ENCODE results near the gene KRTAP5-9.
"Not testable (repeated sequence)": the region's sequence is repeated elsewhere in the genome, so short reads cannot be mapped to it uniquely, and the experiment has no call there.

KRTAP5-9 gene

DNA sequence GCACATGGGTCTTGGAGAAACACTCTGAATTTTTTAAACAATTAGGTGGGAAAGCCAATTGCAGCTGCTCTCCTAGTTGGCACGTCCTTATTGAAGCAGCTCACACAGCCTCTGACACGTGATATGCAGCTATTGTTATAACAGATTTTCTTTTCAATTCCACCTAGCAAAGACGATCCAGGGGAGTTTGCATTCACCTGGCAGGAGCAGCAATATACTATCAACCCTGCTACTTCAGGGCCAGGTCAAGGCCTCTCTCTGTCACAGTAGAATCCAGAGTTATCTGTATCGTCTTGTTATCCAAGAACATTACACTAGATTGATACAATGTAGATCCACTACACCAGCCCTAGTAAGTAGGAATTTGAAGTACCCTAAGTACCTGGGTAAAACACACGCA lies 26.2 kb downstream of the KRTAP5-9 start:
- TF ChIP-seq, protein P1, sequence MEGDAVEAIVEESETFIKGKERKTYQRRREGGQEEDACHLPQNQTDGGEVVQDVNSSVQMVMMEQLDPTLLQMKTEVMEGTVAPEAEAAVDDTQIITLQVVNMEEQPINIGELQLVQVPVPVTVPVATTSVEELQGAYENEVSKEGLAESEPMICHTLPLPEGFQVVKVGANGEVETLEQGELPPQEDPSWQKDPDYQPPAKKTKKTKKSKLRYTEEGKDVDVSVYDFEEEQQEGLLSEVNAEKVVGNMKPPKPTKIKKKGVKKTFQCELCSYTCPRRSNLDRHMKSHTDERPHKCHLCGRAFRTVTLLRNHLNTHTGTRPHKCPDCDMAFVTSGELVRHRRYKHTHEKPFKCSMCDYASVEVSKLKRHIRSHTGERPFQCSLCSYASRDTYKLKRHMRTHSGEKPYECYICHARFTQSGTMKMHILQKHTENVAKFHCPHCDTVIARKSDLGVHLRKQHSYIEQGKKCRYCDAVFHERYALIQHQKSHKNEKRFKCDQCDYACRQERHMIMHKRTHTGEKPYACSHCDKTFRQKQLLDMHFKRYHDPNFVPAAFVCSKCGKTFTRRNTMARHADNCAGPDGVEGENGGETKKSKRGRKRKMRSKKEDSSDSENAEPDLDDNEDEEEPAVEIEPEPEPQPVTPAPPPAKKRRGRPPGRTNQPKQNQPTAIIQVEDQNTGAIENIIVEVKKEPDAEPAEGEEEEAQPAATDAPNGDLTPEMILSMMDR (IDR thresholded peaks at IDR 0.05; ENCODE audit: borderline replicate concordance, insufficient read depth, low read depth, low read length), result no peak

DNA sequence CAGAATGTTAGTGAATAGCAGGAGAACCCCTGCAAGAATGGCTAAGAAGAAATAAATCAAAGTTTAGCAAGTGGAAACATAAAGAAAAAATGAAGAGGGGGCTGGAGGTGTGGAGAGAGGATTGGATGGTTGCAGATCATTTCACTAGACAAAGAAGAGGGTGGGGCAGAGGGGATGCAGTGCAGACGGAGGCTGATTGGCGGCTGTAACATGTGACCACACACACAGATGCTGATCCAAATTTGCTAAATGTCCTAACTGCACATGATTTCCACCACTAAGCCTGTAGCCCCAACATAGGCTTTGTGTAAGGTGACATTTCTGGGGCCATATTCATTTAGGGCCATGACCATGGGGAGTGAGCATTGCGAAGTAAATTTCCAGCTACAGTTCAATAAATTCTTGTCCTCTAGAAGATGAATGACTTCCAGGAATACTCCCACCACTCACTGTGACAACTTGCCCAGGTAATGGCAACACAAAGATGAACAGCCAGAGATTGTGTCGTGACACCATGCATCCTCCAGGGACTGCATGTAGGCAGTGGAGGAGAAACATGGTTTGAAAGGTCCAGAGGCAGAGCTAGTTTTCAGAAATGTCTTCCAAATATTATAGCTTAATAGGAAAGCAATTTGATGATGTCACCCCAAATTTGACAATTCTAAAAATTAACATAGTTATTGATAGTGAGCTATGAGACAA lies 27.7 kb downstream of the KRTAP5-9 start:
- no peak overlapping the region for H3K4me3 ChIP-seq (ENCODE audit: low read depth, low read length)
- TF ChIP-seq, protein P1 (IDR thresholded peaks at IDR 0.05; ENCODE audit: borderline replicate concordance, insufficient read depth, low read depth, low read length), result no peak

More for the DNA sequence above, 26.2 kb downstream of the KRTAP5-9 start:
- H3K4me3 ChIP-seq (ENCODE audit: low read depth, low read length), result no peak overlapping the region

DNA sequence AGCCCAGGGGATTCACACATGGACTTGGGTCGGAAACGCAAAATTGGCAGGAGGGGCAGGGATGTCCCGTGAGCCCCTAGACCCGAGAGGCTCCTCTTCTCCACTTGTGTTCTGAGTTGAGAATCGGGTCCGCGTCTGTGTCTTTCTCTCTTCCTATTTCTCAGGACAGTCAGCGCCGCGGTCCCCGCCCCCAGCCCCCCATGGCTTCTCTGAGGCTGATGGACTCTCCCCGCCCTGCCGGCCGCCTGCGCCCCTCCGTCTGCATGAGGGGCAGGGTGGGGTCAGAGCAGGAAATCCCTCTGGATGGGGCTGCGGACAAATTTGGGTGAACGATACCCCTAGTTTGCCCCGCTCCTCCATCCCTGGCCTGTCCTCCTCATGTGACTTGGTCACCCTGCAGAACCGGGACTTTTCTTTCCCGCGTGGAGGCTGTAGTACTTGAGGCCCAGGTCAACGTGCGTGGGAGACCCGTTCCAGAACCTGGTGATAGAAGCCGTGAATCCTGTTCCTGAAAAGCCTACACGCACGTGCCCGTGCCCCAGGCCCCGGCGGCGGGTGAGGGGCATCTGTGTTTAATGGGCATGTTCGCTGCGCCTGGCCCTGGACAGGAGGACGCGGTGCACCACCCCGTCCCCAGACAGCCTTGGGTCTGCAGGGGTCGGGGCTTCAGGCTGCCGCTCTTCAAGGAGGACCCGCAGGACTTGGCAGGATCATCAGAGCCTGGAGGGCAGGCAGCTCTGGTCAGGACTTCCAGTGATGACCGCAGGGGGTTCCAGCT lies 28.7 kb downstream of the KRTAP5-9 start:
- not testable (repeated sequence) for H3K4me3 ChIP-seq (ENCODE audit: low read depth, low read length)

DNA sequence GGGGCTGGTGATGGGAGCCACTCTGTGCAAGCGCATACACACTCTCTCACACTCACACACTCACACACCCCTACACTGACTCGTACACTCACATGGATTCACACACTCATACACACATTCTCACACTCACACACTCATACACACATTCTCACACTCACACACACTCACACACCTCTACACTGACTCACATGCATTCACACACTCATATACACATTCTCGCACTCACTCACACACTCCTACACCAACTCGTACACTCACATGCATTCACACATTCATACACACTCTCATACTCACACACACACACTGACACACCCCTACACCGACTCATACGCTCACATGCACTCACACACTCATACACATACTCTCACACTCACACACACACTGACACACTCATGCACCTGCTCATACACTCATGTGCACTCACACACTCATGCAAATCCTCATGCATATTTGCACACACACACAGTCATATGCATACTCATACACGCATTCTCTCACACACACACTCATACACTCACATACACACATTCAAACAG lies 29.3 kb downstream of the KRTAP5-9 start:
- TF ChIP-seq, protein P1 (IDR thresholded peaks at IDR 0.05; ENCODE audit: borderline replicate concordance, insufficient read depth, low read depth, low read length), result no peak
- no peak overlapping the region for H3K4me3 ChIP-seq (ENCODE audit: low read depth, low read length)

DNA sequence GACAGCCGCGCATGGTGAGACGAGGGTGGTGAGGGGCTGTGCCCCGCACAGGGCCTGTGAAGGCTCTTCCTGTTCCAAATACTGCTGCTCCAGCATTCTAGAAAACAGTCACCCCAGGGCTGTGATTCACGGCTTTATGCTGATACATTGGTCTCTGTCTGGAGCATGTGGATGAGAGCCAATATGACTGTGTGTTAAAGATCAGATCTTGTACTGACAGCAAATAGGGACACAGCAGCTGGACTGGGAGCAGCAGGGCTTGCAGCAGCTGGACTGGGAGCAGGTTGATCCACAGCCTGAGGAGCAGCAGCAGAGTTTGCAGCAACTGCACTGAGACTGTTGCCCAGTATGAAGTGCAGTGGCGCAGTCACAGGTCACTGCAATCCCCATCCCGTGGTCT lies 31.3 kb downstream of the KRTAP5-9 start:
- H3K4me3 ChIP-seq (ENCODE audit: low read depth, low read length), result not testable (repeated sequence)

DNA sequence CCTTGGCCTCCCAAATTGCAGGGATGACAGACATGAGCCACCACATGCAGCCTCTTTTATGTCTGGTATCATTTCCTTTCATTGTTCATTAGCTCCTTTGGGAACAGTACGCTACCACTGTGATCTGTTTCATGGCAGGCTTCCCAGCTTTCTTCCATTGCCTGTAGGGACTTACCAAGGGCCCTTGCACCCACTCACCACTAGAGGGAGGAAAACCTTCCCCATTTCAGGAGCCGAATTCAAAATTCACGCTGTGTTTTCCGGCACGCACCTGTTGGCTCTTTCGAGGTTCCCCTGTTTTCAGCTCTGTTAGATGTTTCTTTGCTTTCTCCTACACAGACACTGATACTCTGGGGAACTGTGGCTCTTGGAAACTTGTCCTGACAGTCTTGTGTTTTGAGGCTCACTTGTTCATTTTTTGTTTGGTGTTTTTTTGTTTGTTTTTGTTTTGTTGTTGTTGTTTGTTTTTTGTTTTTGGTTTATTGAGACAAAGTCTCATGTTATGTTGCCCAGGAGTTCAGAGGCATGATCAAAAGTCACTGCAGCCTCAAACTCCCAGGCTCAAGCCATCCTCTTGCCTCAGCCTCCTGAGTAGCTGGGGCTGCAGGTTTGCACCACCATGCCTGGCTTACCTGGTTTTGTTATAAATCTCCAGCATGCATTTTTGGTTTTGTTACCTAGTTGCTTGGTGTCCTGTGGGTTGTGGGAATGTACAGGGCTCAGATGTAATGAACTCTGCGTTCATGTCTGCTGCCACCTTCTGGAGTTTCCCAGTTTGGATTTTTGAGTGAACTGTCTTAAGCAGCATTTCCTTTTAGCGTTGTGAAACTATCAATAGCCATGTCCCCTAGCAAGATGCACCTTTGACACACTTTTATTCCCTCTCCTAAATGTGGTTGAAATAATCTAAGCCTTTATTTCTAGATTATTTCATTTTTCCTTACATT lies 32.1 kb downstream of the KRTAP5-9 start:
- TF ChIP-seq, protein P1 (IDR thresholded peaks at IDR 0.05; ENCODE audit: borderline replicate concordance, insufficient read depth, low read depth, low read length), result peak; percentile 90
- no peak overlapping the region for H3K4me3 ChIP-seq (ENCODE audit: low read depth, low read length)

DNA sequence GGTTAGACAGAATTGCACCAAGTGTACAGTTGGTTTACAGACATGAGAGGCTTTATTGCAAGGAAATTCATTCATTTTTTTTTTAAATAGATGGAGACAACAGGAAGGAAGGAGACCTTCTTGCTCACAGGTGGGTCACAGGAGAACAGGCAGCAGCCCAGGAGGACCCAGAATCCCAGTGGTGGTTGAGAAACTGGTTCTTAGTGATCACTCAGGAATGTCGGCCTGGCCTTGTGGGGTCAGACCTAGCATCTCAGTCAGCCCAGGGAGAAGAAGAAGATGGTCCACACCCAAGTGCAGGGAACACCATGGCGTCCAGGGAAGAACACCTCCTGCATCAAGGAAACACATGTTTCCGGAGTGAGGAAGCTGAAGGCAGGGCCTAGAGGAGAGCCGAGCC lies 33.6 kb downstream of the KRTAP5-9 start:
- TF ChIP-seq, protein P1 (IDR thresholded peaks at IDR 0.05; ENCODE audit: borderline replicate concordance, insufficient read depth, low read depth, low read length), result no peak
- no peak overlapping the region for H3K4me3 ChIP-seq (ENCODE audit: low read depth, low read length)
